Measurements from ENCODE around the gene UBAP1L. TPM values are rescaled to one million over a fixed set of nuclear protein-coding genes. Genes with fewer than 3 reads are reported as not detected.
"Not testable (repeated sequence)": the region's sequence is repeated elsewhere in the genome, so short reads cannot be mapped to it uniquely, and the experiment has no call there.

The UBAP1L gene
- total and polyA plus RNA-seq, 2 of the 4 experiments (the other 2 are of a cell fraction) = 0.36 to 1.1 TPM

- Histone ChIP-seq H3K9me1 (ENCODE audit: insufficient read depth, low read length) (peaks cover 14% of the 10 kb centered on the region; the same call in 1 of the 2 replicates), H3K27me3 (ENCODE audit: control insufficient read depth, insufficient read depth, low read length) (peaks cover 19% of the 10 kb centered on the region), H3K4me1 (ENCODE audit: control insufficient read depth, insufficient read depth, low read length) (peaks cover 14% of the 10 kb centered on the region)
- H3K23ac ChIP-seq (ENCODE audit: low read depth, low read length); in situ Hi-C loops (cut with MboI; ENCODE audit: low sequenced_read_pairs); H2BK20ac ChIP-seq (ENCODE audit: low read depth, low read length); H2AK9ac ChIP-seq (replicated peaks; ENCODE audit: low read depth, low read length, poor library complexity); H3K4ac ChIP-seq (ENCODE audit: low read depth, low read length); H4K5ac ChIP-seq (ENCODE audit: low read depth, low read length); POLR2A ChIA-PET (ENCODE audit: unreplicated experiment); H3K27ac ChIP-seq (ENCODE audit: insufficient read depth, low read length); H4K8ac ChIP-seq (ENCODE audit: low read depth in 2 of 2, low read length in 2 of 2); H3K4me3 ChIP-seq (ENCODE audit: insufficient read depth, low read depth, low read length); H3K36me3 ChIP-seq (ENCODE audit: control insufficient read depth, insufficient read depth, low read length); H3K14ac ChIP-seq (replicated peaks; ENCODE audit: low read depth, low read length); dilution Hi-C loops (cut with HindIII; ENCODE audit: low sequenced_read_pairs, unreplicated experiment); H3K4me2 ChIP-seq (ENCODE audit: low read depth, low read length); DNase-seq; H4K20me1 ChIP-seq (ENCODE audit: insufficient read depth, low read length); H2AK5ac ChIP-seq (ENCODE audit: low read depth, low read length); H3K79me1 ChIP-seq (ENCODE audit: low read depth in 1 of 2, low read length in 2 of 2); H2BK5ac ChIP-seq (ENCODE audit: low read depth, low read length, poor library complexity, severe bottlenecking); H2BK120ac ChIP-seq (ENCODE audit: low read depth, low read length); CTCF ChIA-PET; H3K9me3 ChIP-seq (ENCODE audit: control insufficient read depth, insufficient read depth, low read length); H2AFZ ChIP-seq (replicated peaks; ENCODE audit: low read length, poor library complexity); H4K91ac ChIP-seq (ENCODE audit: insufficient read depth, low read depth, low read length); ATAC-seq (ENCODE audit: low read depth); BruUV-seq (replicated peaks); H2BK15ac ChIP-seq (ENCODE audit: low read depth, low read length); H3K9ac ChIP-seq (ENCODE audit: low read depth, low read length); H3K18ac ChIP-seq (ENCODE audit: low read depth, low read length); H3K56ac ChIP-seq (ENCODE audit: extremely low read depth, insufficient read depth, low read length); intact Hi-C loops (cut with micrococcal nuclease): not testable (repeated sequence)
- WGBS, 2 experiments (ENCODE audit: extremely low coverage in 2 of 2, insufficient read length in 1 of 2) = 94% methylated on average over 2 of the region's 12 CpGs; no CpG with 5 or more reads in 1 of the 2 experiments
Observed at GRCh38 chr15:65075607-65076395, 39.2 kb downstream of the UBAP1L start.

- WGBS, 2 experiments (ENCODE audit: extremely low coverage in 2 of 2, insufficient read length in 1 of 2) = no CpG with 5 or more reads among the region's 22 CpGs
- H3K27me3 ChIP-seq (ENCODE audit: control insufficient read depth, insufficient read depth, low read length) = peaks cover 17% of the 10 kb centered on the region
- H4K5ac ChIP-seq (ENCODE audit: low read depth, low read length); H3K18ac ChIP-seq (ENCODE audit: low read depth, low read length); H2BK5ac ChIP-seq (ENCODE audit: low read depth, low read length, poor library complexity, severe bottlenecking); H4K20me1 ChIP-seq (ENCODE audit: insufficient read depth, low read length); POLR2A ChIA-PET (ENCODE audit: unreplicated experiment); H3K56ac ChIP-seq (ENCODE audit: extremely low read depth, insufficient read depth, low read length); H4K91ac ChIP-seq (ENCODE audit: insufficient read depth, low read depth, low read length); ATAC-seq (ENCODE audit: low read depth); intact Hi-C loops (cut with micrococcal nuclease); H2BK120ac ChIP-seq (ENCODE audit: low read depth, low read length); DNase-seq; H2AFZ ChIP-seq (replicated peaks; ENCODE audit: low read length, poor library complexity); H3K14ac ChIP-seq (replicated peaks; ENCODE audit: low read depth, low read length); in situ Hi-C loops (cut with MboI; ENCODE audit: low sequenced_read_pairs); dilution Hi-C loops (cut with HindIII; ENCODE audit: low sequenced_read_pairs, unreplicated experiment); H3K4me2 ChIP-seq (ENCODE audit: low read depth, low read length); H2AK9ac ChIP-seq (replicated peaks; ENCODE audit: low read depth, low read length, poor library complexity); H3K4me3 ChIP-seq (ENCODE audit: insufficient read depth, low read depth, low read length); H2BK20ac ChIP-seq (ENCODE audit: low read depth, low read length); H3K4ac ChIP-seq (ENCODE audit: low read depth, low read length); H3K27ac ChIP-seq (ENCODE audit: insufficient read depth, low read length); H2BK15ac ChIP-seq (ENCODE audit: low read depth, low read length); H3K36me3 ChIP-seq (ENCODE audit: control insufficient read depth, insufficient read depth, low read length); H3K9me3 ChIP-seq (ENCODE audit: control insufficient read depth, insufficient read depth, low read length); H4K8ac ChIP-seq (ENCODE audit: low read depth in 2 of 2, low read length in 2 of 2); H3K79me1 ChIP-seq (ENCODE audit: low read depth in 1 of 2, low read length in 2 of 2); BruUV-seq (replicated peaks); H2AK5ac ChIP-seq (ENCODE audit: low read depth, low read length); H3K9ac ChIP-seq (ENCODE audit: low read depth, low read length); H3K23ac ChIP-seq (ENCODE audit: low read depth, low read length): not testable (repeated sequence)
- CTCF ChIA-PET = interaction anchor here (0.7 kb wide), 1 partner anchor 8 kb away, joined by 3 read pairs; no protein-coding TSS in a partner anchor
- H3K4me1 ChIP-seq (ENCODE audit: control insufficient read depth, insufficient read depth, low read length) = peaks cover 23% of the 10 kb centered on the region
- peaks cover 22% of the 10 kb centered on the region for H3K9me1 ChIP-seq (ENCODE audit: insufficient read depth, low read length)
Observed at GRCh38 chr15:65074946-65075345, 40.1 kb downstream of the UBAP1L start.
